Measurements from ENCODE around the gene ZNF254.
"Not testable (repeated sequence)": the region's sequence is repeated elsewhere in the genome, so short reads cannot be mapped to it uniquely, and the experiment has no call there.

Gene ZNF254

GRCh38 chr19:24074720-24075454, 12.1 kb upstream of the ZNF254 start:
- Histone ChIP-seq H3K36me3 (ENCODE audit: control insufficient read depth in 2 of 2, insufficient read depth in 1 of 2, low read length in 2 of 2) (peaks cover 0 to 53% of the 10 kb centered on the region in 2 experiments; a peak in 1 of 3 replicates), H3K27ac (ENCODE audit: extremely low read depth, low read depth, low read length) (no peak overlapping the region), H3K4me3 (ENCODE audit: low read depth, low read length) (no peak overlapping the region), H3K4me1 (ENCODE audit: control insufficient read depth, insufficient read depth, low read length) (no peaks in the 10 kb centered on the region), H3K9me3 (ENCODE audit: control insufficient read depth, insufficient read depth, low read depth, low read length) (no peaks in the 10 kb centered on the region)
- POLR2A ChIA-PET, result no interaction called here
- CTCF ChIA-PET, result no interaction called here
- TF ChIP-seq REPIN1 (tag by site-specific recombination; IDR thresholded peaks at IDR 0.05; ENCODE audit: low read depth) (no peak), ZNF362 (tag by site-specific recombination; IDR thresholded peaks at IDR 0.05) (no peak), ZNF555 (tag by site-specific recombination; conservative IDR thresholded peaks at IDR 0.05) (no peak)

DNA sequence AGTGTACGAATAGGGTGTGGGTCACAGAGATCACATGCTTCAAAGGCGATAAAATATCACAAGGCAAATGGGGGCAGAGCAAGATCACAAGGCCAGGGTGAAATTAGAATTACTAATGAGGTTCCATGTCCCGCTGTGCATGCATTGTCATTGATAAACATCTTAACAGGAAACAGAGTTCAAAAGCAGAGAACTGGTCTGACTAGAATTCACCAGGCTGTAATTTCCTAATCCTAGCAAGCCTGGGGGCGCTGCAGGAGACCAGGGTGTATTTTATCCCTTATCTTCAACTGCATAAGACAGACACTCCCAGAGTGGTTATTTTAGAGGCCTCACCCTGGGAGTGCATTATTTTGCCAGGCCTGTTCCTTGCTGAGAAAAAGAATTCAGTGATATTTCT, 11.5 kb upstream of the ZNF254 start:
- H3K9me3 ChIP-seq (ENCODE audit: control insufficient read depth, insufficient read depth, low read depth, low read length); H3K4me3 ChIP-seq (ENCODE audit: low read depth, low read length); H3K4me1 ChIP-seq (ENCODE audit: control insufficient read depth, insufficient read depth, low read length); CTCF ChIA-PET; H3K27ac ChIP-seq (ENCODE audit: extremely low read depth, low read depth, low read length); POLR2A ChIA-PET: not testable (repeated sequence)
- H3K36me3 ChIP-seq (ENCODE audit: control insufficient read depth in 2 of 2, insufficient read depth in 1 of 2, low read length in 2 of 2), result peaks cover 0 to 47% of the 10 kb centered on the region in 2 experiments; a peak in 1 of 3 replicates
- TF ChIP-seq TCF7L2 (IDR thresholded peaks at IDR 0.05; ENCODE audit: borderline replicate concordance, low read depth, low read length) (peak; percentile 65; the same call in 1 of the 2 replicates), TRIM28 (IDR thresholded peaks at IDR 0.05; ENCODE audit: borderline replicate concordance, low read length) (peak; percentile 72; the same call in 1 of the 2 replicates), SETDB1 (IDR thresholded peaks at IDR 0.05; ENCODE audit: insufficient read length, low read length) (peak; percentile 75)

DNA sequence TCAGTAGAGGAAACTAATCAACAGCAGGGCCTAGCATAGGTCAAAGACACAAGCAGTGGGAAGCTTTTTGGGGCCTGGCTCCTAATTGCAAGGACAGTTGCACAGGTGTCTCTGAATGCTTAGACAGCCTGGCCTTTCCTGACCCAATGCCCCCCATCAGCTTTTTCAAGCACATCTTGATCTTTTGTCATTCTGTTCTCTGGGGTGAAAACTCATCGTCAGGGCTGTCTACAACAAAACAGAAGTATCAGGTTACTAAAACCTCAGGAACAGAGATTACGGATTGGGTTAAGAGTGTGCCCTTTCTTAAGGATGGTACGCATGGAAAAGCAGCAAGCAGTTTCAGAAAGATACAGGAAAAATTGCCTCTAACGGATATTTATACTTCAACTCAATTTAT, 8.3 kb upstream of the ZNF254 start:
- H3K4me3 ChIP-seq (ENCODE audit: low read depth, low read length), result no peak overlapping the region

DNA sequence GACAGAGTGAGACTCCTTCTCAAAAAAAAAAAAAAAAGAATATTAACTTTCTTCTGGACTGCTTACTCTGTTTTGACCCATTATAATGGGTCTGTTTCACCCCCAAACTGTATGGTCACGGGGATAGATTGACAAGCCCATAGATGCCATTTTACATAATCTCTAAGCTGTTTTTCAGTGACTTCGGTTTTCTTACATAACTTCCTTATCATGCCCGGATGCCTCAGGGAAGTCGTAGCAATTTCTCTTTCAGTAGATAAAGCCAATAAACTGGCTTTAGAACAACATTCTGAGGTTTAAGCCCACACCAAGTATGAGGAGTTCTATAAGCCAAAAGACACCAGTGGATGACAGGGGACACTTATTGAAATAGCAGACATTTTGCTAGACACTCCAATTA, 5.9 kb upstream of the ZNF254 start:
- TF ChIP-seq ZNF350 (tag by site-specific recombination; IDR thresholded peaks at IDR 0.05) (no peak), ZNF324 (tag by site-specific recombination; IDR thresholded peaks at IDR 0.05) (no peak), ZNF132 (tag by site-specific recombination; IDR thresholded peaks at IDR 0.05; ENCODE audit: borderline replicate concordance) (no peak), ZNF18 (tag by site-specific recombination; IDR thresholded peaks at IDR 0.05) (no peak), ZNF394 (tag by site-specific recombination; IDR thresholded peaks at IDR 0.05; ENCODE audit: borderline replicate concordance) (no peak), ZNF610 (tag by site-specific recombination; IDR thresholded peaks at IDR 0.05; ENCODE audit: borderline replicate concordance) (no peak)
- CTCF ChIA-PET, result no interaction called here
- no peaks in the 10 kb centered on the region for H3K9me3 ChIP-seq (ENCODE audit: control insufficient read depth, insufficient read depth, low read depth, low read length)
- H3K4me3 ChIP-seq (ENCODE audit: low read depth, low read length), result no peak overlapping the region
- POLR2A ChIA-PET, result no interaction called here
- H3K4me1 ChIP-seq (ENCODE audit: control insufficient read depth, insufficient read depth, low read length), result no peaks in the 10 kb centered on the region
- no peak overlapping the region for H3K27ac ChIP-seq (ENCODE audit: extremely low read depth, low read depth, low read length)
- peaks cover 0 to 9% of the 10 kb centered on the region in 2 experiments; a peak in 1 of 3 replicates for H3K36me3 ChIP-seq (ENCODE audit: control insufficient read depth in 2 of 2, insufficient read depth in 1 of 2, low read length in 2 of 2)

More for the DNA sequence above, 8.3 kb upstream of the ZNF254 start:
- Histone ChIP-seq H3K36me3 (ENCODE audit: control insufficient read depth in 2 of 2, insufficient read depth in 1 of 2, low read length in 2 of 2) (peaks cover 0 to 19% of the 10 kb centered on the region in 2 experiments; a peak in 1 of 3 replicates), H3K27ac (ENCODE audit: extremely low read depth, low read depth, low read length) (no peak overlapping the region), H3K4me1 (ENCODE audit: control insufficient read depth, insufficient read depth, low read length) (no peaks in the 10 kb centered on the region), H3K9me3 (ENCODE audit: control insufficient read depth, insufficient read depth, low read depth, low read length) (no peaks in the 10 kb centered on the region)
- TF ChIP-seq, protein P1, sequence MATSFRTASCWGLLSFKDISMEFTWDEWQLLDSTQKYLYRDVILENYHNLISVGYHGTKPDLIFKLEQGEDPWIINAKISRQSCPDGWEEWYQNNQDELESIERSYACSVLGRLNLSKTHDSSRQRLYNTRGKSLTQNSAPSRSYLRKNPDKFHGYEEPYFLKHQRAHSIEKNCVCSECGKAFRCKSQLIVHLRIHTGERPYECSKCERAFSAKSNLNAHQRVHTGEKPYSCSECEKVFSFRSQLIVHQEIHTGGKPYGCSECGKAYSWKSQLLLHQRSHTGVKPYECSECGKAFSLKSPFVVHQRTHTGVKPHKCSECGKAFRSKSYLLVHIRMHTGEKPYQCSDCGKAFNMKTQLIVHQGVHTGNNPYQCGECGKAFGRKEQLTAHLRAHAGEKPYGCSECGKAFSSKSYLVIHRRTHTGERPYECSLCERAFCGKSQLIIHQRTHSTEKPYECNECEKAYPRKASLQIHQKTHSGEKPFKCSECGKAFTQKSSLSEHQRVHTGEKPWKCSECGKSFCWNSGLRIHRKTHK (tag by site-specific recombination; IDR thresholded peaks at IDR 0.05), result no peak
- TF ChIP-seq ZNF155 (tag by site-specific recombination; IDR thresholded peaks at IDR 0.05), result no peak
- ChIA-PET POLR2A (interaction anchor here (1.0 kb wide), 1 partner anchor 9 kb away, joined by 3 read pairs; no protein-coding TSS in a partner anchor), CTCF (no interaction called here)
